HG03469 (cell line): ENCODE measurements around the gene WDR13.
"Not testable (repeated sequence)": the region's sequence is repeated elsewhere in the genome, so short reads cannot be mapped to it uniquely, and the experiment has no call there.

Source experiments
- ATAC-seq: cut with Tn5 transposase; IDR thresholded peaks from one replicate; pipeline ENCODE4 v1.9.1; 2021; ENCODE audit warnings: mild to moderate bottlenecking, moderate library complexity, moderate number of reproducible peaks; ENCODE audit not compliant: unreplicated experiment

WDR13 gene

DNA sequence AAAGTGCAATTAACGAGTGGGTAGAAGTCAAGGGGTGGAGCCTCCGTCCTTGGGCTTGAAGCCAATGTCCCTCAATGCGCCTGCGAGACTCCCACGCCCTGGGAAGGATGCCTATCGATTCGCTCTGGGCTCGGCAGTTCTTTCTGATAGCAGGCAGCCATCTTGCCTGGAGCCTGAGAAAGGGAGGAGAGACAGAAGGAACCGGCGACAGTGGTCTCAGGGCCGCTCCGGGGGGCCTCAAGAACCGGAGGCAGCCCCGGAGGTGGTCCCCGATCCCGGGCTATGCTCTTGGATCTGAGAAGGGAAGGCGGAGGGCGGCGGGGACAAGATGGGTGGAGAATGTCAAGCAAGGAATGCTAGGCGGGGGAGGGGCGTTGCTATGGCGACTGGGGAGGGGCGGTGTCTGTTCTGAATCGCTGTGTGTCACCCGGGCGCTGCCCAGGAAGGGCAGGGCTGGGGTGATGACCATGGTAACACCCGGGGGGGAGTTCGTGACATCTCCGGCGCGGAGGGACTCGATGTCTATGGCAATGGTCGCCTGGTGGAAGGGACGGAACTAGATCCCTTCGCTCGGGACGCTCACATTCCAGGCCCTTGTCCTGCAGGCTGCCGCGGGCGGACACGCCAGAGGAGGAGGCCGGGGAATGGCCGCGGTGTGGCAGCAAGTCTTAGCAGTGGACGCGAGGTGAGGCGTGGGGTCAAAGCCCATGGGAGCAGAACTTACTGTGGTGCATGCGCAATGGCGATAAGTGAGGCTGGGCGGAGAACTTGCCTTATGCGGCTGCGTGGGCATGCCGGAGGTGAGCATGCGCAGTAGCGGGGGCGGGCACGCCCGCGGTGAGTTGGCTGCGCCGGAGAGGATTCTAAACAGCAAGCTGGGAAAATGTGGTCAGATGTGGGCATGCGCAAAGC, at the start of gene WDR13:
Gene WDR13 (plus strand): TSS at position 140 of the 912 bp plus-strand sequence. CDS start 505 bp downstream, at position 645.
- no peak for ATAC-seq

DNA sequence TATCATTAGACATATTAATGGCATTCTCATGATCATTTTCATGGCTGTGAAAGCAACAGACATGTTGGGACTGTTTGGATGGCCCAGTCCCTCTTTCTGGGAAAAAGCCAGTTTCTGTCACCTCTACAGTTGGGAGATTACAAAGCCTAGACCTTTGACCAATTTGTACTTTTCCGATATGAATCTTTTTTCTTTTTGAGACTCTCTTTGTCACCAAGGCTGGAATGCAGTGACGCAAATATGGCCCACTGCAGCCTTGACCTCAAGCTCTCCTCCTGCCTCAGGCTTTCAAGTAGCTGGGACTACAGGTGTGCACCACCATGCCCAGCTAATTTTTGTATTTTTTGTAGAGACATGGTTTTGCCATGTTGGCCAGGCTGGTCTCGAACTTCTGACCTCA, 48.4 kb upstream of the WDR13 start:
- ATAC-seq, result no peak

DNA sequence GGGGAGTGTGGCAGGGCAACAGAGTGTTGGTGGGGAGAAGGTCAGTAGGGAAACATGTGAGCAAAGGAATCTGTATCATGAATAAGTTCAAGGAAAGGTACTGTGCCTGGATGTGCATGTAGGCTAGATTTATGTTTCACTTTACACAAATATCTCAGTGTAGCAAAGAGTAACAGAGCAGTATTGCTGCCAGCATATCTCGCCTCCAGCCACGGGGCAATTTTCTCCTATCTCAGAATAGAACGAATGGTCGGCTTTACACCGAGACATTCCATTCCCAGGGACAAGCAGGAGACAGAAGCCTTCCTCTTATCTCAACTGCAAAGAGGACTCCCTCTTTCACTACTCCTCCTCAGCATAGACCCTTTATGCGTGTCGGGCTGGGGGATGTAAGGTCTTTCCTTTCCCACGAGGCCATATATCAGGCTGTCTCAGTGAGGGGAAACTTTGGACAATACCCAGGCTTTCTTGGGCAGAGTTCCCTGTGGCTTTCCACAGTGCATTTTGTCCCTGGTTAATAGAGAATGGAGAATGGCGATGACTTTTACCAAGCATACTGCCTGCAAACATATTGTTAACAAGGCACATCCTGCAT, 41.5 kb upstream of the WDR13 start:
- not testable (repeated sequence) for ATAC-seq

DNA sequence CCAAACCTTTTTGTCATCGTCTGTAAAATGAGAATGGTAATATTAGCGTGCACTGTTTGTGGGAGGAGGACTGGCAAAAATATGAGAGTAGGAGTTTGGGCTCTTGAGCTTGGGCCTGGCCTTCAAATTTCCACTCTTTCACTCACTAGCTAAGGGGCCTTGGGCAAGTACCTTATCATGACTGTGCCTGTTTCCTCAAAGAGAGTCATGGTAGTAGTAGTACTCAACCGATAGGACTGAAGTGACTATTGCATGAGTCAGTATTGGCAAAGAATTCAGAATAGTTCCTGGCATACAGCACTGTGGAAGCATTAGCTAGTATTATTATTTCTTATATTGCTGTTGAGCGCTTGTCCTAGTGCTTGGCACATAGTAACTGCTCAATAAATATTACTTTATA, 39.0 kb upstream of the WDR13 start:
- ATAC-seq, result no peak

DNA sequence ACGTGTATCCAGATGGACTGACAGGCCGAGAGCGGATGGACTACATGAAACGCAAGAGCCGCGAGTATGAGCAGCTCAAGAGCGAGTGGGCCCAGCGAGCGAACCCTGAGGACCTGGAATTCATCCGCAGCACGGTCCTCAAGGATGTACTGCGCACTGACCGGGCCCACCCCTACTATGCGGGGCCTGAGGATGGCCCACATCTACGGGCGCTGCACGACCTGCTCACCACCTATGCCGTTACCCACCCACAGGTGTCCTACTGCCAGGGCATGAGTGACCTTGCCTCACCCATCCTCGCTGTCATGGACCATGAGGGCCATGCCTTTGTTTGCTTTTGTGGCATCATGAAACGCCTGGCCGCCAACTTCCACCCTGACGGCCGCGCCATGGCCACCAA, 37.7 kb upstream of the WDR13 start:
- no peak for ATAC-seq

GRCh38 chrX:48560056-48560455, 37.2 kb upstream of the WDR13 start:
- no peak for ATAC-seq

GRCh38 chrX:48560681-48561080, 36.6 kb upstream of the WDR13 start:
- no peak for ATAC-seq

DNA sequence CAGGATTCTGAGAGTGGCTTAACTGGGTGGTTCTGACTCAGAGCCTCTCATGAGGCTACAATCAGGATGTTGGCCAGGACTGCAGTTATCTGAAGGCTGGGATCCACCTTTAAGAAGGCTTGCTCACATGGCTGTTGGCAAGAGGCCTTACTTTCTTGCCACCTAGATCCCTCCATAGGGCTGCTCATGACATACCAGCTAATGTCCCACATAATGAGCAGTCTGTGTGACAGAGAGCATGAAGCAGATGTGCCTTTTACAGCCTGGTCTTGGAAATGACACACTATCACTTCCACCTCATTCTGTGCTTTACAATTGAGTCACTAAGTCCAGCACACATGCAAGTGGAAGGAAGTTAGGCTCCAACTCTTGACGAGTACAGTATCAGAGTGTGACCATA, 27.3 kb upstream of the WDR13 start:
- ATAC-seq, result peak; percentile 36

DNA sequence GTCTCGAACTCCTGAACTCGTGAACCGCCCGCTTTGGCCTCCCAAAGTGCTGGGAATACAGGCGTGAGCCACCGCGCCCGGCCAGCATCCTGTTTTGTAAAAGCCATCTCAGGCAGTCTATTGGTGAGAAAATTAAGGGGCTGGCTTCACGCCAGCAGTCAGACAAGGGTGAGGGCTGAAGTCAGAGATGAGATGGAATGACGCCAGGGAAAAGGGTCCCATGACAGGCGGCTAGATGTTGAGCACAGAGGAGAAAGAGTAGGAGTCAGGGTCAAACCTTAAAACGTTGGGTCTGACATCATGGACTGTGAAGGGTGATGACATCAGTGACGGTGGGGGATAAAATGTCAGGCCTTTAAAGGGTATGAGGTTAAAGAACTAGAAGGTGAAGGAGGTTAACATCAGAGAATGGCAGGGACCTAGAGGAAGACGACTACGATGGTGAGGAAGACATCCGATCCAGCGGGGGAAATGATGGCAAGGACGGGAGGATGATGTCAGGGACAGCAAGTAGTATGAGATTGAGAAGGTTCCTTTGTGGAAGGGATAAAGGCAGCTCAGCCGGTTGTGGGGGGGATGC, 23.5 kb upstream of the WDR13 start:
- peak; percentile 2 for ATAC-seq

GRCh38 chrX:48574270-48575266, 22.7 kb upstream of the WDR13 start, which contains the start of gene RBM3:
TSS of gene RBM3 (plus strand) at chrX:48574484. CDS start at chrX:48575181, 697 bp downstream.
- peak; percentile 62 for ATAC-seq

GRCh38 chrX:48575642-48576041, 21.6 kb upstream of the WDR13 start:
- no peak for ATAC-seq

DNA sequence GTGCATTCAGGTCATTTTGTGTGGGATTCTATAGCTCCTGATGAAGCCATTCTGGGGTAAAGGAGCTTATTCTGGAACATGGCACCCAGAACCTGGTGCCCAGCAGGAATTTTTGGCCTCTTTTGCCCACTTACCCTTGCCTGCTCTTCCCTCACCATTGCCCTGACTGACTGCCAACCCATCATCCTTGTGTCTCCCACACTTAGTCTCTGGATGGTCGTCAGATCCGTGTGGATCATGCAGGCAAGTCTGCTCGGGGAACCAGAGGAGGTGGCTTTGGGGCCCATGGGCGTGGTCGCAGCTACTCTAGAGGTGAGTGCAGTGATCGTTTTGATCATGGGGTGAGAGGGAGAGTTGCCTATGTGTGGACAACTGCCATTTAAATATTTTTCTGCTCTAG, 21.2 kb upstream of the WDR13 start:
- ATAC-seq, result no peak

- no peak for ATAC-seq
Observed at GRCh38 chrX:48578661-48579128, 18.6 kb upstream of the WDR13 start.

GRCh38 chrX:48579259-48579658, 18.0 kb upstream of the WDR13 start:
- ATAC-seq, result no peak

GRCh38 chrX:48580662-48581061, 16.6 kb upstream of the WDR13 start:
- ATAC-seq, result no peak

DNA sequence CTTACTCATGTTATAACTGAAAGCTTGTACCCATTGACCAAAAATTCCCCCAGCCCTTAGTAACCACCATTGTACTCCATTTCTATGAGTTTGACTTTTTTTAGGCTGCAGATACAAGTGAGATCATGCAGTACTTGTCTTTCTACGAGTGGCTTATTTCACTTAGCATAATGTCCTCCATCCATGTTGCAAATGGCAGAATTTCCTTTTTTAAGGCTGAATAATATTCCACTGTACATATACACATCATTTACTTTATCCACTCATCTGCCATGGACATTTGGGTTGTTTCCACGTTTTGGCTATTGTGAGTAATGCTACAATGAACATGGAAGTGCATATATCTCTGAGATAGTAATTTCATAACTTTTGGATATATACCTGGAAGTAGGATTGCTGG, 12.6 kb upstream of the WDR13 start:
- no peak for ATAC-seq

DNA sequence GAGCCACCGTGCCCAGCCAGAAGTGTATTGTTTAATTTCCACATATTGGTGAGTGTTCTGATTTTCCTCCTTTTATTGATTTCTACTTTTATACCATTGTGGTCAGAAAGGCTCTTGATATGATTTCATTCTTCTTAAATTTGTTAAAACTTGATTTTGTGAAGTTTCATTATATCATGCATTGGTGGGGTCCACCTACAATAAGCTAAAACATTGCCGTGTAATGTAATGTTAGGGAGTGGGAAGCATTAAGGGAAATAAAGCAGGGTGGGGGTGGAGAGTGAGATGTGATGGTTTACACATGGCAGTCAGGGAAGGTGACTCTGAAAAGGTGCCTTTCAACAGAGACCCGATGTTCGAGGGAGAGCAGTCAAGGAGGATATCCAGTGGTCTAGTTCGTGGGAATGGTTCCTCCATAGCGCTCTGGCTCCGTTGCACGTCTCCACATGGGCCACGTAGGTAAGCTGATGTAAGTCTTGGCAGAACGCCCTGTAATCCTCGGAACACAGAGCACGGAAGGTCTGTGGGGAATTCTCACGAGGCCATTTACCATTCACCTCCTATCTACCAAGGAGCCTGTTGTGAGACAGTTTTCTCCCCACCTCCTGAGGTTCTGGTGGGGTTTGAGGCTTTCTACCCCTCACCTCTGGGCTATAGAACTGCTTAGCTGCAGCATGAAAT, 7.7 kb upstream of the WDR13 start:
- no peak for ATAC-seq

- ATAC-seq, result no peak
Observed at GRCh38 chrX:48590203-48591103, 6.8 kb upstream of the WDR13 start.

GRCh38 chrX:48591255-48591791, 6.0 kb upstream of the WDR13 start:
- no peak for ATAC-seq
